HepG2 (cell line): ENCODE data around the gene RBBP5. TPM values are rescaled to one million over a fixed set of nuclear protein-coding genes. Genes with fewer than 3 reads are reported as not detected.
A peak's percentile ranks its signal among the peaks of the same experiment; 100 is the strongest.

ENCODE experiments used
- CHD4 ChIP-seq: fragments of 200-600 bp; sonication (generic); IDR thresholded peaks from 2 replicates; pipeline ENCODE4 v1.7.0; 2017; ENCODE audit warnings: mild to moderate bottlenecking, low read length, borderline replicate concordance
- DZIP1 ChIP-seq: sonication (generic); formaldehyde crosslinking; IDR thresholded peaks from 2 replicates; pipeline ENCODE4 v1.5.0; 2020; ENCODE audit warnings: mild to moderate bottlenecking, missing genetic modification reagents
- GRHL1 ChIP-seq: sonication (generic); formaldehyde crosslinking; conservative IDR thresholded peaks from 2 replicates; pipeline ENCODE4 v1.8.0; 2022; ENCODE audit warnings: missing genetic modification reagents
- HNF1B ChIP-seq: sonication (generic); formaldehyde crosslinking; IDR thresholded peaks from 2 replicates; pipeline ENCODE4 v1.5.1; 2020; ENCODE audit warnings: mild to moderate bottlenecking, moderate library complexity, missing genetic modification reagents
- HNRNPK ChIP-seq: fragments of 200-400 bp; formaldehyde crosslinking; IDR thresholded peaks from 2 replicates; pipeline ENCODE4 v1.6.1; 2018; ENCODE audit warnings: low read length, low read depth, moderate library complexity, mild to moderate bottlenecking; ENCODE audit not compliant: poor library complexity, severe bottlenecking
- JUN ChIP-seq: sonication (generic); formaldehyde crosslinking; IDR thresholded peaks from 2 replicates; pipeline ENCODE4 v1.4.0; 2020; ENCODE audit warnings: mild to moderate bottlenecking, missing genetic modification reagents
- MAFK ChIP-seq, 2 experiments: IDR thresholded peaks in 1 of 2; conservative IDR thresholded peaks in 1 of 2; 2 replicates each; pipeline ENCODE4 v1.6.1; 2011; ENCODE audit warnings: improper control_type of control experiment in 2 of 2, low read length in 2 of 2
- TBL1XR1 ChIP-seq: fragments of 150-350 bp; IDR thresholded peaks from 2 replicates; pipeline ENCODE4 v1.6.1; 2014; ENCODE audit warnings: borderline replicate concordance, low read length; ENCODE audit not compliant: partially characterized antibody
- ZBTB2 ChIP-seq: sonication (generic); formaldehyde crosslinking; IDR thresholded peaks from 2 replicates; pipeline ENCODE4 v1.8.0; 2022; ENCODE audit warnings: low read depth, missing genetic modification reagents
- ZNF263 ChIP-seq: sonication (generic); formaldehyde crosslinking; IDR thresholded peaks from 2 replicates; pipeline ENCODE4 v1.4.0; 2020; ENCODE audit warnings: missing genetic modification reagents
- ZNF33A ChIP-seq: sonication (generic); formaldehyde crosslinking; IDR thresholded peaks from 2 replicates; pipeline ENCODE4 v1.5.1; 2020; ENCODE audit warnings: missing genetic modification reagents, mild to moderate bottlenecking, moderate library complexity, borderline replicate concordance
- ZNF432 ChIP-seq: sonication (generic); formaldehyde crosslinking; IDR thresholded peaks from 2 replicates; pipeline ENCODE4 v1.5.0; 2020; ENCODE audit warnings: missing genetic modification reagents, mild to moderate bottlenecking, borderline replicate concordance
- ZNF609 ChIP-seq: sonication (generic); formaldehyde crosslinking; IDR thresholded peaks from 2 replicates; pipeline ENCODE4 v1.4.0; 2020; ENCODE audit warnings: mild to moderate bottlenecking, missing genetic modification reagents, borderline replicate concordance
- polyA plus RNA-seq, 8 experiments: library from polyadenylated mRNA; depleted of rRNA in 3 of 8; stranded (reverse) in 7 of 8; unstranded in 1 of 8; fragments of >200 nt; fragmentation: Illumina TruSeq in 4 of 8; extraction: Trizol in 4 of 8; gene quantifications; 2 replicates each; pipeline versions ENCODE4 v1.2.1 to v1.2.3, GENCODE V29; 2011 to 2016; ENCODE audit warnings: low read depth in 4 of 8, missing spikeins in 1 of 8, mixed read lengths in 1 of 8; ENCODE audit not compliant: insufficient read depth in 1 of 8
- total RNA-seq, 5 experiments: library from RNA; depleted of rRNA; stranded (reverse); fragments of >200 nt; fragmentation: Illumina TruSeq; extraction: Trizol; gene quantifications; 2 replicates each; pipeline ENCODE4 v1.2.3, GENCODE V29; 2016; ENCODE audit warnings: low read depth in 1 of 5

Gene RBBP5
- total and polyA plus RNA-seq, 2 of the 13 experiments (the other 11 are each of a cell fraction or from before 2014, with no cell fraction given) = 6.6 to 17.1 TPM

GRCh38 chr1:205121660-205122488 is at the start of gene RBBP5 (continued):
- TF ChIP-seq HNF1B = peak; percentile 87
- TF ChIP-seq GRHL1 = no peak
- TF ChIP-seq CHD4 = no peak
- TF ChIP-seq TBL1XR1 = peak; percentile 82
- no peak for TF ChIP-seq MAFK (conservative IDR thresholded peaks at IDR 0.05 in 1 of 2, IDR thresholded peaks at IDR 0.05 in 1 of 2; ENCODE audit: low read length in 2 of 2)
- TF ChIP-seq HNRNPK = no peak
- TF ChIP-seq ZBTB2 (CRISPR knock-in tag) = no peak
- no peak; the same call in 1 of the 2 replicates for TF ChIP-seq ZNF33A (CRISPR knock-in tag)
- TF ChIP-seq ZNF609 (CRISPR knock-in tag) = 0 out of 2 replicates have a peak, but pooled peaks have one; percentile 42
- no peak for TF ChIP-seq ZNF263 (CRISPR knock-in tag)
- 0 out of 2 replicates have a peak, but pooled peaks have one; percentile 52 for TF ChIP-seq DZIP1
- peak; percentile 84 for TF ChIP-seq JUN (CRISPR knock-in tag)
- TF ChIP-seq ZNF432 (CRISPR knock-in tag) = no peak
